Duodenal mucosa (tissue), 2 donors: ENCODE measurements around the gene VIPR2.
"Not testable (repeated sequence)": the region's sequence is repeated elsewhere in the genome, so short reads cannot be mapped to it uniquely, and the experiment has no call there.

Experiments
- H3K27ac ChIP-seq: one replicate; pipeline ENCODE4 v1.7.0; 2013; ENCODE audit warnings: low read depth, low read length
- H3K27me3 ChIP-seq, 2 donors: one replicate each; pipeline ENCODE4 v1.7.0; 2013; ENCODE audit warnings: low read length in 2 of 2, control low read depth in 1 of 2; ENCODE audit not compliant: insufficient read depth in 2 of 2, control insufficient read depth in 1 of 2
- H3K36me3 ChIP-seq, 2 donors: one replicate each; pipeline ENCODE4 v1.7.0; 2013; ENCODE audit warnings: low read length in 2 of 2, control low read depth in 1 of 2; ENCODE audit not compliant: insufficient read depth in 2 of 2, control insufficient read depth in 1 of 2
- H3K4me1 ChIP-seq, 2 donors: one replicate each; pipeline ENCODE4 v1.7.0; 2013; ENCODE audit warnings: low read length in 2 of 2, control low read depth in 1 of 2; ENCODE audit not compliant: insufficient read depth in 2 of 2, control insufficient read depth in 1 of 2
- H3K4me3 ChIP-seq, 2 donors: one replicate each; pipeline ENCODE4 v1.7.0; 2013; ENCODE audit warnings: low read length in 2 of 2, low read depth in 1 of 2
- H3K9ac ChIP-seq, 2 donors: one replicate each; pipeline ENCODE4 v1.7.0; 2013; ENCODE audit warnings: low read length in 2 of 2, low read depth in 1 of 2
- H3K9me3 ChIP-seq, 2 donors: one replicate each; pipeline ENCODE4 v1.7.0; 2013; ENCODE audit warnings: low read length in 2 of 2, control low read depth in 1 of 2; ENCODE audit not compliant: control insufficient read depth in 1 of 2

Gene VIPR2

DNA sequence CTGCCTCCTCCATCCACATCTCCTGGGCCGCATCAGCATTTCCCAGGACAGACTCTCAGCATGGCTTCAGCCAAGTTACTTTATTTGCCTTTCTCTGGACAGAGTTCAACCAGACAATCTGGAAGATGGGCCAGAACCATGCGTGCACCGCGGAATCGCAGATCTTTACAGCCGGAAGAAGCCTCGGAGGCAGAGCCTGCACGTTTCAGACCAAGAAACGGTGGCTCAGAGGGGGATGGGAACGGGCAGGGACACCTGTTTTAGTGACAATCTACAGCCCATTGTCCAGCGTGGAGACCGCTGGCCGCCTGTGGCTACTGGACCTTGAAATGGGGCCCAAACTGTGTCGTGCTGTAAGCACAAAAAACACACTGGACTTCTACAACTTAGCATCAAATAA is 3.5 kb downstream of the VIPR2 start:
- Histone ChIP-seq H3K36me3 (no peaks in the 10 kb centered on the region), H3K4me1 (peaks cover 0 to 7% of the 10 kb centered on the region in 2 donors), H3K4me3 (no peak overlapping the region), H3K27me3 (peaks cover 22 to 40% of the 10 kb centered on the region in 2 donors), H3K27ac (no peak overlapping the region), H3K9me3 (no peaks in the 10 kb centered on the region), H3K9ac (no peak overlapping the region)

DNA sequence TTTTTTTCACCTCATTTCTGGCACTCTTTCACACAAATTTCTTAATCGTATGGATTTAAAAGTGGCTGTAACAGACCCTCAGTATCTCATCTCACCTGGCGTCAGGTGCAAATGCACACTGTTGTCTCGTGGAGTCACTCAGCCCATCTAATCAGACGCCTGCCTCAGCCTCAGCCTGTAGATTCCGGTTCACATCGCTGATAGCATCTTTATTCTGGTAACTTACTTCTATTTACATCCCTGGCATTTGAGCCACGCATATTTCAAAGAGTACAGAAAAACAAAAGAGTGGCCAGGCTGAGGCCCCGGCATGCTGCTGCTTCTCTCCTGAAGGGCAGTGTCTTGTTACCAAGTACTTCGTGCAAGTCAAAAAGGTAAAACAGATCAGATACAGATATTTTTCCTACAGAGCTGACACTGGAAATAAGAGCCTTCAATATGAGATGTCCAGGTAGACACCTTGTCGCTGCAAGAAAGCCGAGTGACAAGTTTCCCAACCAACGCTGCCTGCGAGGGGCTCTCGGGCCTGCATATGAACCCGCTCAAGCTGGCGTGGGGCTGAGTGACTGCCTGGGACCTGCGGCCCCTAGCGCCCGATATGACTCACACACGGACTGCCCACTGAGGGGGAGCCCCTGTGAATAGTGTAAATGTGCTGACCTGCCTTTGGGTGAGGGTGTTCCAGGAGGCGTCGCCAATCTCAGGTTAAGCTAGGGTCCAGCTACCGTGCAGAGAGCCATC is 4.3 kb downstream of the VIPR2 start:
- Histone ChIP-seq H3K4me1 (peaks cover 0 to 7% of the 10 kb centered on the region in 2 donors), H3K36me3 (no peaks in the 10 kb centered on the region), H3K4me3 (no peak overlapping the region), H3K27ac (no peak overlapping the region), H3K27me3 (peaks cover 19 to 32% of the 10 kb centered on the region in 2 donors), H3K9me3 (no peaks in the 10 kb centered on the region), H3K9ac (no peak overlapping the region)

DNA sequence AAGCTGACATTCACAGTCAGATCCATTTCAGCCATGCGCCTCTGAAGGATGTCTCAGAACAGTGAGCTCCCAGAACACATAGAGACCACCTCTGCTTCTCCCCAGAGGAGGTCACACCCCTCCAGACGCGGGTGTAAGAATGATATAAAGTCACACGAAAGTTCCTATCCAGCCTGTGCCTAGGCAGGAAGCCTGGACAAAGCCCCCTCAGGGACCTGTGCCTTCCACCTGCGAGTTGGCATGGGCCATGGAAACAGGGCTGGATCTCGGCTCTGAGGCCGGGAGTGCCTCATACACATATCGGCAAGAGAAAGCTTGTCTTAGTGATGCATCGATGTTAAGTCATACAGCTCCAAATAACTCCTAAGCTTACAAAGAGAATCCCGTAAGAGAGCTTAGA is 5.0 kb downstream of the VIPR2 start:
- Histone ChIP-seq H3K27ac (no peak overlapping the region), H3K4me1 (peaks cover 0 to 7% of the 10 kb centered on the region in 2 donors), H3K36me3 (no peaks in the 10 kb centered on the region), H3K9ac (no peak overlapping the region), H3K4me3 (no peak overlapping the region), H3K27me3 (peaks cover 19 to 29% of the 10 kb centered on the region in 2 donors), H3K9me3 (no peaks in the 10 kb centered on the region)

DNA sequence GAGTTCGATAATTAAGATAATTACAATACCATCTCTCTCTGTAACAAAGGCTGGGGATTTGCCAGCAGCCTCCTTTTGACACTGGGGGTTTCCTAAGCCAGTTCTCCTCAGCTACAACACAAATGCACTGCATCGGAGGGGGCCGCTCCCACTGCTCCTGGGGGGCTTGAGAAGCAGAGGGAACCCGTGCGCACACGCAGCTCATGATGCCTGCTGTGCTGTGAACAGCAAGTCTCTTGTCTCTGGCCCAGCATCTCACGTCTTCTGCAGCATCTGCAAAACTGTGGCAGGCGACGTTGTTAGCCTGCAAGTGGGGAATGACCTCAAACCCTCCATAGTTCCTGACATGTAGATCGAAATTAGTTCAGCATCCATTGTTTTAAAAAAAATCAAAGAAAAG is 5.5 kb downstream of the VIPR2 start:
- H3K9me3 ChIP-seq = no peaks in the 10 kb centered on the region
- H3K9ac ChIP-seq = no peak overlapping the region
- no peaks in the 10 kb centered on the region for H3K36me3 ChIP-seq
- no peak overlapping the region for H3K4me3 ChIP-seq
- peaks cover 16 to 27% of the 10 kb centered on the region in 2 donors for H3K27me3 ChIP-seq
- no peak overlapping the region for H3K27ac ChIP-seq
- peaks cover 0 to 6% of the 10 kb centered on the region in 2 donors for H3K4me1 ChIP-seq

DNA sequence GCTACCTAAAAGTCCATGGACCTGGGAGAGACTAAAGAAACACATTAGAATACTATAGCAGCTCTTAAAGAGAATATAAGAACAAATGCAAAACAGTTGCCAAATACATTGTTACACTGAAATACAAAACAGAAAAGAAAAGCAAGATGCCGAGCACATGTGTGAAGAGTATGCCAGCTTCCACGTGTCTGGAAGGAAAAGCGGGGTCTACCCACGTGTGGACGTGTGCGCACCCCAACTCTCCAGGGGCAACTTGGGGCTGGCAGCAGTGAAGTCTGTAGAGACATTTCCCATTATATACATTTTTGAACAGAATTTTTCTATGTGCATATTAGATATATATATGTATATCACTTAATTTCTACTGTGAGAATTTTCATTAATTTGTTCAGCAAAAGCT is 6.2 kb downstream of the VIPR2 start:
- Histone ChIP-seq H3K4me1 (no peaks in the 10 kb centered on the region), H3K27ac (no peak overlapping the region), H3K4me3 (no peak overlapping the region), H3K27me3 (peaks cover 9 to 20% of the 10 kb centered on the region in 2 donors), H3K9ac (no peak overlapping the region), H3K36me3 (no peaks in the 10 kb centered on the region), H3K9me3 (no peaks in the 10 kb centered on the region)

DNA sequence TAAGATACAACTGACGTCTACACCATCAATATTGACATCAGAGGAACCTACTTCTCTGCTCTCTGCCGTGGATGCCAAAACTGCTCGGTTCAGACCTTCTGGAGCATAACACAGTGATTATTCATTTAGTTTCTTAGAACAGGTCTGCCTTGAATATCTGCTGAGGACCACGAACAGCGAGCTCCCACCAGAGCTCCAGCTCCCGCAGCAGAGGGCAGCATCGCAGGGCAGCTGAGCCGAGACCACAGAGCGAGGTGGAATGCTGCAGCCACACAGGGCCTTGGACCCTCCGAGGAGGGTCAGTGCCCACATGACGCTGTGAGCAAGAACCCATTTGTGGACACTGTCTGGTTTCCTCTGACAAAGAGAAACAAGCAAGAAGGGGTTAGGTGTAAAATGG is 6.8 kb downstream of the VIPR2 start:
- no peaks in the 10 kb centered on the region for H3K4me1 ChIP-seq
- H3K27me3 ChIP-seq = peaks cover 5 to 14% of the 10 kb centered on the region in 2 donors
- H3K9ac ChIP-seq = no peak overlapping the region
- no peaks in the 10 kb centered on the region for H3K9me3 ChIP-seq
- no peak overlapping the region for H3K27ac ChIP-seq
- no peak overlapping the region for H3K4me3 ChIP-seq
- no peaks in the 10 kb centered on the region for H3K36me3 ChIP-seq

DNA sequence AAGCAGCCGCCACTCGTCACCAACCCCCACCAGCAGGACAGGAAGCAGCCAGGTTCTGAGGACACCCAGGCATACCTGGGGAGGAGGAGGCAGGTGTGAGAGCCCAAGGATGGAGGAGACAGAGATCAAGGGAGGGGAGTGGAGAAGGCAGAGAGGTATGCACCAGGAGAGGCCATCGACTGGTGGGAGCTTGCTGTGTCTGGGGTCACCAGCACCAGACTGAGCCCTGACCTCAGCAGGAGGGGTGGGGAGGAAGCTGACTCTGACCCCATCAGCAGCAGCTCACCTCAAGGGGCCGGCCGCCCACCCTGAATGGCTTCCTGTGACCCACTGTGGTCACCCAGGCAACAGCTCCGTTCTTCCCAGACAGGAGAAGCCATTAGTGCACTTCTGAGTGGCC is 7.8 kb downstream of the VIPR2 start:
- Histone ChIP-seq H3K36me3 (no peaks in the 10 kb centered on the region), H3K4me1 (no peaks in the 10 kb centered on the region), H3K9ac (no peak overlapping the region), H3K4me3 (no peak overlapping the region), H3K9me3 (no peaks in the 10 kb centered on the region), H3K27ac (no peak overlapping the region), H3K27me3 (peaks cover 0 to 3% of the 10 kb centered on the region in 2 donors)

DNA sequence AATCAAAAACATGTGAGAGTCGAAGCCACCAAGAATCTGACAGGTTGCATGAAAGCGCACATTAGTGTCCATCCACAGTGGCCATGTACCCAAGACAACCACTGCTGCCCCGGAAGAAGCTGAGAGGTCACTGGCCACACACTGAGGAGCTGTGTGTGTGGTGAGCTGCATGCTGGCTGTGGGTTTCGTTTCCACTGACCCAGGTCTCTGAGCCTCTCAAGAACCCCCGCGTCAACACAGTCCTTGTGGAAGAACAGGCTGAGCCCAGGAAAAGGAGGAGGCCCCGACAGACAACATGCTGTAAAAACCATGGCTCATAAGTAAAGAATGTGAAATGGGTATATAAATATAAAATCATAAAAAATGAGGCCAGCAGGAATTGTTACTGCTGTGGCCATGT is 8.2 kb downstream of the VIPR2 start:
- Histone ChIP-seq H3K9me3 (no peaks in the 10 kb centered on the region), H3K36me3 (no peaks in the 10 kb centered on the region), H3K4me1 (no peaks in the 10 kb centered on the region), H3K9ac (no peak overlapping the region), H3K27me3 (no peaks in the 10 kb centered on the region), H3K4me3 (no peak overlapping the region), H3K27ac (no peak overlapping the region)

DNA sequence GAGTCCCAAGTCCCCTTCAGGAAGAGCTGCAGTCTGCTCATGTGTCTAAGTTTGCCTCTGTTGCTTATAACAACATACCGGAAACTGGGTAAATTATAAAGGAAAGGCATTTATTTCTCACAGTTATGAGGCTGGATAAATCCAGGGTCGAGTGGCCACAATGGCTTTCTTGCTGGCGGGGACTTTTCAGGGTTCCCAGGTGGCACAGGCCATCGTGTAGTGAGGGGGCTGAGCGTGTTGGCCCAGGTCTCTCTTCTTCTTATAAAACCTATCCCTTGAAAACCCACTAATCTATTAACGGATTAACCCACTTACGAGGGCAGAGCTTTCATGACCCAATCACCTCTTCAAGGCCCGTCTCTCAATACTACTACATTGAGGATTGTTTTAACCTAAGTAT is 8.7 kb downstream of the VIPR2 start:
- H3K9me3 ChIP-seq = no peaks in the 10 kb centered on the region
- no peaks in the 10 kb centered on the region for H3K4me1 ChIP-seq
- no peaks in the 10 kb centered on the region for H3K27me3 ChIP-seq
- no peaks in the 10 kb centered on the region for H3K36me3 ChIP-seq
- no peak overlapping the region for H3K4me3 ChIP-seq
- no peak overlapping the region for H3K9ac ChIP-seq
- no peak overlapping the region for H3K27ac ChIP-seq

DNA sequence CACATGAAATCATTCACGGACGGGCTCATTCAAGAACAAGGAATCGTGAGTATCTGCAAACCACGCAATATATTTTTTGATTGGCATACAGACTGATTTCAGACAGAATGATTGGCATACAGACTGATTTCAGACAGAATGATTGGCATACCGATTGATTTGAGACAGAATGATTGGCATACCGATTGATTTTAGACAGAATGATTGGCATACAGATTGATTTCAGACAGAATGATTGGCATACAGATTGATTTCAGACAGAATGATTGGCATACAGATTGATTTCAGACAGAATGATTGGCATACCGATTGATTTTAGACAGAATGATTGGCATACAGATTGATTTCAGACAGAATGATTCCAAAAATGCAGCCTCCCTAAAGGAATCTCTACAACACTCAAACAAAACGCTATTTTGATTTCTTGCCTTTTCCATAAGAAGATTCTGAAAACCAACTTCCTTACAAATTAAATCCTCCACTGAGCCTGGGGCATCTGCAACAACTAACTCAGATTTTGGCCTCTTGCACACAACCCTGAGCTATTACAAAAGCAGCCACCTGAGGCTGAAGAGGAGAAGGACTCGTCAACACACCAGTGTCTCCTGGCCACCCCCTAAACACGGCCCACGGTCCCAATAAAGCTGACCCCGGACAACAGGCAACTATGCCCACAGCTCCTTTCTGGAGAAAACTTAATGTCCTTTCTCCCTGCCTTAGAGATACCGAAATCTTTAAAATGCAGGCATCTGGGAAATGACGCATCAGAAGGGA is 11.8 kb downstream of the VIPR2 start:
- H3K4me1 ChIP-seq, H3K9ac ChIP-seq, H3K27me3 ChIP-seq, H3K9me3 ChIP-seq, H3K4me3 ChIP-seq, H3K27ac ChIP-seq, H3K36me3 ChIP-seq: not testable (repeated sequence)
